OCI-LY7 (cell line): ENCODE measurements around the gene SIDT1. TPM values are rescaled to one million over a fixed set of nuclear protein-coding genes. Genes with fewer than 3 reads are reported as not detected.

Experiments used
- BruUV-seq: library from RNA; stranded (reverse); fragments of 400-500 nt; replicated peaks from 2 replicates; lab custom pipeline; 2021; lab: Mats Ljungman, UMichigan
- CTCF ChIA-PET: fragments of 300-600 bp; sonication (Branson Sonifier 250); formaldehyde crosslinking; loops from one replicate; lab custom pipeline; 2022; ENCODE audit warnings: antibody characterized with exemption; ENCODE audit not compliant: unreplicated experiment; lab: Charles Lee
- POLR2A ChIA-PET: fragments of 300-600 bp; sonication (Branson Sonifier 250); formaldehyde crosslinking; loops from one replicate; lab custom pipeline; 2022; ENCODE audit warnings: antibody characterized with exemption; lab: Charles Lee
- DNase-seq: peaks from one replicate; pipeline ENCODE4 v3.0.0-alpha.2; 2015; ENCODE audit warnings: low spot score
- H2AFZ ChIP-seq: fragments of 200-600 bp; sonication (generic), shearing (Covaris generic); 2 replicates; pipeline ENCODE4 v1.6.1; 2014; ENCODE audit warnings: mild to moderate bottlenecking, antibody characterized with exemption, low read length, moderate library complexity
- H3K27ac ChIP-seq: fragments of 200-600 bp; sonication (generic); 2 replicates; pipeline ENCODE4 v1.5.1; 2014; ENCODE audit warnings: mixed run types, low read depth, mild to moderate bottlenecking, moderate library complexity, low read length, inconsistent platforms; ENCODE audit not compliant: poor library complexity, severe bottlenecking
- H3K36me3 ChIP-seq: fragments of 200-600 bp; sonication (generic); 2 replicates; pipeline ENCODE4 v1.6.1; 2014; ENCODE audit warnings: mild to moderate bottlenecking, antibody characterized with exemption, low read length, moderate library complexity, mixed read lengths; ENCODE audit not compliant: insufficient read depth
- H3K4me1 ChIP-seq: fragments of 200-600 bp; sonication (generic); 2 replicates; pipeline ENCODE4 v1.5.1; 2014; ENCODE audit warnings: mild to moderate bottlenecking, low read length; ENCODE audit not compliant: insufficient read depth, poor library complexity, severe bottlenecking
- H3K4me2 ChIP-seq: fragments of 200-600 bp; sonication (generic); 2 replicates; pipeline ENCODE4 v1.6.1; 2014; ENCODE audit warnings: mild to moderate bottlenecking, low read length
- H3K4me3 ChIP-seq: fragments of 200-600 bp; sonication (generic); 2 replicates; pipeline ENCODE4 v1.5.1; 2014; ENCODE audit warnings: mild to moderate bottlenecking, low read depth, low read length; ENCODE audit not compliant: poor library complexity, severe bottlenecking
- H3K79me2 ChIP-seq: fragments of 200-600 bp; sonication (generic); 2 replicates; pipeline ENCODE4 v1.6.1; 2016; ENCODE audit warnings: low read depth, mild to moderate bottlenecking, low read length, moderate library complexity, mixed read lengths; ENCODE audit not compliant: insufficient read depth
- H3K9me2 ChIP-seq: fragments of 200-600 bp; sonication (generic); 2 replicates; pipeline ENCODE4 v1.6.1; 2016; ENCODE audit warnings: mild to moderate bottlenecking, low read length, mixed read lengths; ENCODE audit not compliant: insufficient read depth
- H3K9me3 ChIP-seq: fragments of 200-600 bp; sonication (generic); 2 replicates; pipeline ENCODE4 v1.6.1; 2014; ENCODE audit warnings: mild to moderate bottlenecking, mixed run types, low read length, mixed read lengths
- H4K20me1 ChIP-seq: fragments of 200-600 bp; sonication (generic); 2 replicates; pipeline ENCODE4 v1.6.1; 2014; ENCODE audit warnings: mild to moderate bottlenecking, antibody characterized with exemption, low read length, moderate library complexity, mixed read lengths; ENCODE audit not compliant: insufficient read depth
- EZH2phosphoT487 ChIP-seq: fragments of 200-600 bp; sonication (generic); IDR thresholded peaks from 2 replicates; pipeline ENCODE4 v1.6.1; 2018; ENCODE audit warnings: low read depth, borderline replicate concordance, mild to moderate bottlenecking, mixed run types, antibody characterized with exemption, low read length, moderate library complexity, mixed read lengths
- intact Hi-C: fragments of 100-400 bp; cut with micrococcal nuclease; formaldehyde crosslinking; loops from one replicate; pipeline ENCODE4 v1.10.0; 2022; ENCODE audit not compliant: unreplicated experiment
- total RNA-seq, 2 experiments: library from RNA; depleted of rRNA in 1 of 2; stranded (reverse); fragments of >200 nt in 1 of 2; shearing (Covaris generic) in 1 of 2; gene quantifications; 2 replicates each; pipeline ENCODE4 v1.2.3, GENCODE V29; 2014 to 2022
- TF ChIP-seq, protein P1 (sequence below): fragments of 200-600 bp; sonication (generic); conservative IDR thresholded peaks from 2 replicates; pipeline ENCODE4 v1.5.1; 2014; ENCODE audit warnings: mild to moderate bottlenecking, antibody characterized with exemption, low read length, moderate library complexity, mixed read lengths

SIDT1 gene
- total RNA-seq, 2 experiments from 2014 or later: 7.3 to 10.3 TPM

DNA sequence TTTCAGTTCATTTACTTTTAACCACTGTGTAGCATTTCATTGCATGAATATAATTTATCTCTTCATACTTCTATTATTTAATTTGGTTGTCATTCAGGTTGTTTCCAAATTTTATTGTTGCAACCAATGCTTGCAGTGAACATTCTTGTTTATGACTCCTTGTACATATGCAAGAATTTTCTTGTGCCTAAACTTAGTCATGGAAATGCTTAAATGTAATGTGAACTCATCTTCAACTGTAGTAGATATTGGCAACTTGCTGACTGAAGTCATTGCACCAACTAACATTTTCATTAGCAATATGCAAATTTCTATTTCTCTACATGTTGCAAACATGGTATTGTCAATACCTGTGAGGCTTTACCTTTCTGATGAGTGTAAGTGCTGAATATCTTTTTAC lies 26.7 kb downstream of the SIDT1 start:
- ChIA-PET POLR2A (no interaction called here), CTCF (no interaction called here)
- no peak overlapping the region for H3K27ac ChIP-seq
- H3K4me3 ChIP-seq: no peak overlapping the region
- no peaks in the 10 kb centered on the region for H4K20me1 ChIP-seq
- H3K9me2 ChIP-seq: no peaks in the 10 kb centered on the region
- intact Hi-C loops: no loop called here
- no peak overlapping the region for H3K4me2 ChIP-seq
- H2AFZ ChIP-seq: no peak overlapping the region
- H3K9me3 ChIP-seq: no peaks in the 10 kb centered on the region
- TF ChIP-seq EZH2phosphoT487: no peak
- TF ChIP-seq, protein P1, sequence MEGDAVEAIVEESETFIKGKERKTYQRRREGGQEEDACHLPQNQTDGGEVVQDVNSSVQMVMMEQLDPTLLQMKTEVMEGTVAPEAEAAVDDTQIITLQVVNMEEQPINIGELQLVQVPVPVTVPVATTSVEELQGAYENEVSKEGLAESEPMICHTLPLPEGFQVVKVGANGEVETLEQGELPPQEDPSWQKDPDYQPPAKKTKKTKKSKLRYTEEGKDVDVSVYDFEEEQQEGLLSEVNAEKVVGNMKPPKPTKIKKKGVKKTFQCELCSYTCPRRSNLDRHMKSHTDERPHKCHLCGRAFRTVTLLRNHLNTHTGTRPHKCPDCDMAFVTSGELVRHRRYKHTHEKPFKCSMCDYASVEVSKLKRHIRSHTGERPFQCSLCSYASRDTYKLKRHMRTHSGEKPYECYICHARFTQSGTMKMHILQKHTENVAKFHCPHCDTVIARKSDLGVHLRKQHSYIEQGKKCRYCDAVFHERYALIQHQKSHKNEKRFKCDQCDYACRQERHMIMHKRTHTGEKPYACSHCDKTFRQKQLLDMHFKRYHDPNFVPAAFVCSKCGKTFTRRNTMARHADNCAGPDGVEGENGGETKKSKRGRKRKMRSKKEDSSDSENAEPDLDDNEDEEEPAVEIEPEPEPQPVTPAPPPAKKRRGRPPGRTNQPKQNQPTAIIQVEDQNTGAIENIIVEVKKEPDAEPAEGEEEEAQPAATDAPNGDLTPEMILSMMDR: no peak
- BruUV-seq: no TSS peak
- no peak for DNase-seq
- no peaks in the 10 kb centered on the region for H3K4me1 ChIP-seq
- no peaks in the 10 kb centered on the region for H3K36me3 ChIP-seq
- no peaks in the 10 kb centered on the region for H3K79me2 ChIP-seq

DNA sequence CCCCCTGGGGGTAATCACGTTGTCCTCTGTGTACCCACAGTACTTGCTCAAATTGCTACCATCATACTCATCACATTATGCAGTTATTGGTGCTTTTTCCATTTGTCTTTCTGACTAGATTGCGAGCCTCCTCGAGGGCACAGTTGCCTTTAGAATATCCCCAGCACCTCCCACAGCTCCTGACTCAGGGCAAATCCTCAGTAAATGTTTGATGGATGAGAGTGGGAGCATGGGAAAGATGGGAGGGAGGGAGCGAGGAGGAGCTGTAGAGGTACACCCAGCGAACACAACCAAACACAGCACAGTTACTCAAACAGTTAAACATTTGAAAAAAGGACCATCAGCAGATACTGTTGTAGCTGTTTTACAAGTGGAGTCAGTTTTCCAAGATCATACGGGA lies 27.9 kb downstream of the SIDT1 start:
- BruUV-seq: no TSS peak
- DNase-seq: no peak
- no peaks in the 10 kb centered on the region for H3K4me1 ChIP-seq
- no peaks in the 10 kb centered on the region for H3K79me2 ChIP-seq
- H3K9me2 ChIP-seq: no peaks in the 10 kb centered on the region
- no peak overlapping the region for H3K27ac ChIP-seq
- H2AFZ ChIP-seq: no peak overlapping the region
- no peak overlapping the region for H3K4me3 ChIP-seq
- no peaks in the 10 kb centered on the region for H3K36me3 ChIP-seq
- ChIA-PET POLR2A (no interaction called here), CTCF (no interaction called here)
- no peaks in the 10 kb centered on the region for H3K9me3 ChIP-seq
- TF ChIP-seq EZH2phosphoT487: no peak
- TF ChIP-seq, protein P1: no peak
- H3K4me2 ChIP-seq: no peak overlapping the region
- H4K20me1 ChIP-seq: no peaks in the 10 kb centered on the region
- intact Hi-C loops: no loop called here

DNA sequence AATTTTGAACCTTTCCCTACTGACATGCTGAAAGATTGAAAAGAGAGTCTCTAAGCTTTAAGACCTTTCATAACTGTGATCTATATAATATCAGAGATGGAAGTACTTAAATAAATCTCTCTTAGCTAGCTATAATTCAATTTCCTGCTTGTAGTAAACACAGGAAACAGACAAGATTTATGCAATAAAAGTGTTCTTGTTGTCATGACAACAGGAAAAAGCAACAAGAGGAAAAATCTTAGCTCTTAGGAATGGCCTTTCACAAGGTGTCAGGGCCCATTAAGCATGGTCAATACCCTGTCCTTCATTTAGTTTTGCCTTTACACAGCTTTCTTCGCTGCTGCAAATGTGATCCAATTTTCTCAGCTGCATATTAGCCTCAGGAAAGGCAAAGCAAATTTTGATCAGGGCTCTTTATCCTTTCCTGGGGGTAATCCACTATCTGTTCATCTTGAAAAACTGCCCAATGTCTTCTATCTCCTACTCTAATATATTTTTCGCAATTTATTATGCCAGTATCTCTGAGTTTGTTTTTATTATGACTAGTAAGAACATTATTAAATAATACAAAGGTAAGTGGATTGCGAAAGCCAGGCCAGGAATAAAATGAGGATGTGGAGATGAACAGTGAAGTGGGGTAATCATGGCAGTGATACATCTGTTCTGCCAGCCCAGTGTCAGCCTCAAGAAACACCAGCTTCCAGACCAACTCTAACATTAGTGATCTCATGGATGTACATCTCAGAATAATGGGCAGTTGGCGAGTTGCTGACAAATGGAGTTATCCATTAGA lies 28.7 kb downstream of the SIDT1 start:
- no peaks in the 10 kb centered on the region for H3K4me1 ChIP-seq
- no peak overlapping the region for H3K4me2 ChIP-seq
- H3K9me2 ChIP-seq: no peaks in the 10 kb centered on the region
- H4K20me1 ChIP-seq: no peaks in the 10 kb centered on the region
- ChIA-PET POLR2A (interaction anchor here (1.1 kb wide), 1 partner anchor 17 kb away, joined by 4 read pairs; no protein-coding TSS in a partner anchor), CTCF (no interaction called here)
- no TSS peak for BruUV-seq
- no peak overlapping the region for H3K27ac ChIP-seq
- H3K79me2 ChIP-seq: no peaks in the 10 kb centered on the region
- no peaks in the 10 kb centered on the region for H3K9me3 ChIP-seq
- intact Hi-C loops: no loop called here
- TF ChIP-seq EZH2phosphoT487: no peak
- TF ChIP-seq, protein P1: no peak
- DNase-seq: no peak
- H3K4me3 ChIP-seq: no peak overlapping the region
- H2AFZ ChIP-seq: no peak overlapping the region
- H3K36me3 ChIP-seq: no peaks in the 10 kb centered on the region
